GM19455 (cell line): ENCODE results near the gene ONECUT2.
"Not testable (repeated sequence)": the region's sequence is repeated elsewhere in the genome, so short reads cannot be mapped to it uniquely, and the experiment has no call there.

Source experiments
- ATAC-seq: cut with Tn5 transposase; IDR thresholded peaks from one replicate; pipeline ENCODE4 v1.9.1; 2021; ENCODE audit not compliant: unreplicated experiment

ONECUT2 gene

GRCh38 chr18:57445488-57446319, 10.5 kb downstream of the ONECUT2 start:
- no peak for ATAC-seq

GRCh38 chr18:57446322-57446721, 11.1 kb downstream of the ONECUT2 start:
- no peak for ATAC-seq

GRCh38 chr18:57447154-57447621, 12.0 kb downstream of the ONECUT2 start:
- ATAC-seq, result no peak

GRCh38 chr18:57455576-57456129, 20.5 kb downstream of the ONECUT2 start:
- no peak for ATAC-seq

- no peak for ATAC-seq
These were observed 26.6 kb downstream of the ONECUT2 start for GRCh38 chr18:57461652-57462269.

GRCh38 chr18:57466307-57466706, 31.1 kb downstream of the ONECUT2 start:
- no peak for ATAC-seq

- ATAC-seq, result no peak
These were observed 31.7 kb downstream of the ONECUT2 start for GRCh38 chr18:57466745-57467409.

- ATAC-seq, result no peak
These were observed 34.7 kb downstream of the ONECUT2 start for GRCh38 chr18:57469884-57470283.

GRCh38 chr18:57475408-57475807, 40.2 kb downstream of the ONECUT2 start:
- ATAC-seq, result no peak

GRCh38 chr18:57475903-57476302, 40.7 kb downstream of the ONECUT2 start:
- ATAC-seq, result no peak

GRCh38 chr18:57480733-57481132, 45.6 kb downstream of the ONECUT2 start:
- ATAC-seq, result no peak

- ATAC-seq, result no peak
These were observed 62.5 kb downstream of the ONECUT2 start for GRCh38 chr18:57497372-57498294.

GRCh38 chr18:57498682-57499256, 63.6 kb downstream of the ONECUT2 start:
- ATAC-seq, result no peak

- ATAC-seq, result no peak
These were observed 67.5 kb downstream of the ONECUT2 start for GRCh38 chr18:57502624-57503023.

- no peak for ATAC-seq
These were observed 70.1 kb downstream of the ONECUT2 start for GRCh38 chr18:57505231-57505630.

- ATAC-seq, result no peak
These were observed 80.9 kb downstream of the ONECUT2 start for GRCh38 chr18:57516056-57516455.

- ATAC-seq, result no peak
These were observed 83.4 kb downstream of the ONECUT2 start for GRCh38 chr18:57518533-57518932.

- no peak for ATAC-seq
These were observed 84.7 kb downstream of the ONECUT2 start for GRCh38 chr18:57519668-57520424.

GRCh38 chr18:57522348-57522747, 87.2 kb downstream of the ONECUT2 start:
- not testable (repeated sequence) for ATAC-seq
